ENCODE data around the gene ABL2. TPM values are rescaled to one million over a fixed set of nuclear protein-coding genes. Genes with fewer than 3 reads are reported as not detected.
A peak's percentile ranks its signal among the peaks of the same experiment; 100 is the strongest.

ABL2 gene
- total and polyA plus RNA-seq, 9 of the 15 experiments (the other 6 are each of a cell fraction or from before 2014, with no cell fraction given): 1.4 to 15.0 (median 8.6) TPM

- TF ChIP-seq PTTG1 (tag; IDR thresholded peaks at IDR 0.05; ENCODE audit: low read depth) (no peak), TBP (optimal IDR thresholded peaks at IDR 0.05; ENCODE audit: low read depth, low read length) (no peak), HEY1 (CRISPR knock-in tag; IDR thresholded peaks at IDR 0.05; ENCODE audit: borderline replicate concordance) (no peak), CHD2 (IDR thresholded peaks at IDR 0.05; ENCODE audit: low read depth, low read length) (no peak), ARID3B (CRISPR knock-in tag; IDR thresholded peaks at IDR 0.05; ENCODE audit: borderline replicate concordance) (no peak), ZNF512 (tag; IDR thresholded peaks at IDR 0.05) (no peak), C11orf30 (IDR thresholded peaks at IDR 0.05; ENCODE audit: low read depth) (peak; percentile 95), PTBP1 (IDR thresholded peaks at IDR 0.05; ENCODE audit: low read depth, low read length) (no peak), BMI1 (IDR thresholded peaks at IDR 0.05; ENCODE audit: low read length) (no peak), ILF3 (IDR thresholded peaks at IDR 0.05; ENCODE audit: borderline replicate concordance) (0 out of 2 replicates have a peak, but pooled peaks have one; percentile 35), NFATC3 (IDR thresholded peaks at IDR 0.05) (no peak), TAF9B (IDR thresholded peaks at IDR 0.05; ENCODE audit: partially characterized antibody) (no peak), ZNF717 (CRISPR knock-in tag; IDR thresholded peaks at IDR 0.05) (no peak), SIX5 (IDR thresholded peaks at IDR 0.05; ENCODE audit: borderline replicate concordance in 1 of 2, insufficient read depth in 1 of 2, low read depth in 1 of 2, low read length in 2 of 2) (no peak), POLR2G (IDR thresholded peaks at IDR 0.05; ENCODE audit: low read depth, low read length) (no peak), LARP7 (IDR thresholded peaks at IDR 0.05) (no peak), OTX1 (CRISPR knock-in tag; IDR thresholded peaks at IDR 0.05) (no peak), SMAD3 (CRISPR knock-in tag; conservative IDR thresholded peaks at IDR 0.05) (no peak), SIN3B (IDR thresholded peaks at IDR 0.05; ENCODE audit: low read depth) (no peak), ZNF24 (IDR thresholded peaks at IDR 0.05) (peak; percentile 93), TRIM24 (IDR thresholded peaks at IDR 0.05) (peak; percentile 51 to 60; a peak in 3 of 4 replicates), CBX2 (IDR thresholded peaks at IDR 0.05; ENCODE audit: insufficient read depth, low read length, poor library complexity, severe bottlenecking) (no peak), TOE1 (IDR thresholded peaks at IDR 0.05; ENCODE audit: borderline replicate concordance) (no peak), TOE1 (CRISPR knock-in tag; IDR thresholded peaks at IDR 0.05; ENCODE audit: borderline replicate concordance, low read depth) (no peak), MECOM (CRISPR knock-in tag; IDR thresholded peaks at IDR 0.05) (no peak), GTF3C2 (IDR thresholded peaks at IDR 0.05; ENCODE audit: borderline replicate concordance, extremely low read depth, insufficient read length) (no peak)
Observed at GRCh38 chr1:179217943-179218507, 11.5 kb downstream of the ABL2 start (continued).
